Loucy (cell line): ENCODE results near the gene PLEKHA6.

Source experiments
- CTCF ChIP-seq: fragments of 200-600 bp; sonication (generic); conservative IDR thresholded peaks from 2 replicates; pipeline ENCODE4 v1.5.1; 2014; ENCODE audit warnings: mild to moderate bottlenecking, antibody characterized with exemption, low read length
- EZH2phosphoT487 ChIP-seq: fragments of 200-600 bp; IDR thresholded peaks from 2 replicates; pipeline ENCODE4 v1.6.1; 2018; ENCODE audit warnings: antibody characterized with exemption, mild to moderate bottlenecking, moderate library complexity, borderline replicate concordance

- TF ChIP-seq CTCF (no peak), EZH2phosphoT487 (no peak)
These were observed 17.4 kb upstream of the PLEKHA6 start for GRCh38 chr1:204376919-204377799.
